Stimulated activated CD4-positive, alpha-beta T cell treated with anti-CD3 and anti-CD28 coated beads, Interleukin-12 subunit alpha, Interleukin-12 subunit beta, amount 100 ng/mL, for 48 hours (primary cell): Measurements from ENCODE around the gene INSYN2B.
"Not testable (repeated sequence)": the region's sequence is repeated elsewhere in the genome, so short reads cannot be mapped to it uniquely, and the experiment has no call there.

Experiments
- DNase-seq, 3 donors: peaks; one replicate each; pipeline ENCODE4 v3.0.0-alpha.2; 2020; ENCODE audit warnings: low read depth in 2 of 3, low spot score in 1 of 3

Gene INSYN2B

DNA sequence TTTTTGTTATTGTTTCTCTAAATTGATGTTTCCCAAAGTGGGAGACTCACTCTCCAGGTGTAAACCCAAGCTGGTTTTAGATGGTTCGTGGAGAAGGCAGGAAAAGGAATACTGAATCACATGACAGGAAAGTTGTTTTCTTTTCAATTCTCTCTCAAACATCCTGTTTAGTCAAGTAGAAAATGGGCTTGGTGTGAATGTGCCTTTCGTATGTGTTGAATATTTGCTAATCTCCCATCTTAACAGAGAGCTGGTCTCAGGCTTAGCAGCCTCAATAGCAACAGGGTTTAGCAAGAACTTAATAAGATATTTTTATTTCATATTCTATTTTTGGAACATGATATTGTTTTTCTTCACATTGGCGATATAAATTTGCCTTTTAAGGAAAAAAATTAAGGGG, 119.7 kb downstream of the INSYN2B start:
- no peak for DNase-seq

DNA sequence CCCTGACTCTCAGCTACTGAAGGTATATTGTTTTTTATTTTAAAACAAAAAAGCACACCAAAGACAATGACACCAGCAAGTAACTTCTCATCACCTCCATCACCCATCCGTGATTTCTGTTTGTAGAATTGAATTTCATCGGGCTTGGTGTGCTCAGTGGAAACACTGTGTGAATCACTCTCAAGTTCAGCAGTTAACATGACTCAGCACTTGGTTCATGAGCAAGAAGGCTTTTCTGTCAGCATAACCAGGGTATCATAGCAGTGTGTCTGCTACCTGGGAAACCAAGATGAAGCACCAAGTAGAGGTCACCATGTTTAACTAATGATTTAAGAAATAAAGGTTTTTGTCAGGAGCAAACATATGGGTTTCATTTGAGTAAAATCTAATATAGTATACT, 123.7 kb downstream of the INSYN2B start:
- no peak for DNase-seq

DNA sequence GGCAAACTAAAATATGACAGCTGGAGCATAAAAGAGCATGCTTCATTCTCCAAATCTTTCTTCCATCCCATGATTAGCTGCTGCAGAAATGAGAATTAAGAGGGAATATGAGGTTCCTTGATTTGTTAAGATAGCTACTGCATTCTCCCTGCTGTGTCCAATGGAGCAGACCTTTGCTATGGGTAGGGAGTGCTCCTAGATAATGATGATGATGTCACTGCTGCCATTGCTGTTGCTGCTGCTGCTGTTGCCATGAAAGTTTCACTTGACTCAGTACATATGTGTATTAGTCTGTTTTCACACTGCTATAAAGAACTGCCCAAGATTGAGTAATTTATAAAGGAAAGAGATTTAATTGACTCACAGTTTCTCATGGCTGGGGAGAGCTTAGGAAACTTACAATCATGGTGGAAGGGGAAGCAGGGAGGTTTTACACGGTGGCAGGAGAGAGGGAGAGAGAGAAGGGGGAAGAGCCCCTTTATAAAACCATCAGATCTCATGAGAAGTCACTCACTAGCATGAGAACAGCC, 128.9 kb downstream of the INSYN2B start:
- DNase-seq = no peak

DNA sequence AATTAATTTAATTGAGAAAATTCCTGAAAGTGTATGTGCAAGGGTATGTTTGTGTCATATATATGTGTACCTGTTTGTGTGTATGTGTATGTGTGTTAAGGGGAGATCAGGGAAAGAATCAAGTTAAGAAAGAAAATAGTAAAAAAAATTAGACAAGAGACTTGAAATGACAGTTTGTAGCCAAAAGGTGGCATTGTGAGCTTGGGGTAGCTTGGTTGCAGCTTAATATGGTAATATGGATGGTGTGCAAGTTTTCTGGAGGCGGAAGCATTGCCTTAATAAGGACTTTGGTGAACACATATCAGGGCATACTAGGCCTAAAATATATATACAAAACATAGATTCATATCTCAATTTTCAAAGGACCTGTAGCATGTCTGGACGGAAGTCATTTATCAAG, 129.9 kb downstream of the INSYN2B start:
- DNase-seq = no peak

DNA sequence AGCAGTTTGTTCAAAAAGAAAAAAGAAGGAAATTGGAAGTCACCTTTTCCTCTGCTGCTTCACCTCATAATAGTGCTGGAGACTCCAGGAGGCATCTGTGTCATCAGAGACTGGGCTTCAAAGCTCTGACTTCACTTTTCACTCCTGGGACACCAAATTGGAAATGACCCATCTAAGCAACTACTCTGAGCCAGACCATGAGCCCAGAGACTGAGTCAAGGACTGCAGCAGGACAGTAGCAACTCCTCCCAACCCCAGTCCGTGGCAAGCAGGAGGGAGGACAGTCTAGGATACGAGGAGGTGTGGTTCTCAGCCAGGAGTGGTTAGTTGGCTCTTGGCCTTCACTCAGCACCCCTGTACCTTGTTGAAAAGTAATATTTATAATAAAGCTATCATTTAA, 131.5 kb downstream of the INSYN2B start:
- DNase-seq = no peak

DNA sequence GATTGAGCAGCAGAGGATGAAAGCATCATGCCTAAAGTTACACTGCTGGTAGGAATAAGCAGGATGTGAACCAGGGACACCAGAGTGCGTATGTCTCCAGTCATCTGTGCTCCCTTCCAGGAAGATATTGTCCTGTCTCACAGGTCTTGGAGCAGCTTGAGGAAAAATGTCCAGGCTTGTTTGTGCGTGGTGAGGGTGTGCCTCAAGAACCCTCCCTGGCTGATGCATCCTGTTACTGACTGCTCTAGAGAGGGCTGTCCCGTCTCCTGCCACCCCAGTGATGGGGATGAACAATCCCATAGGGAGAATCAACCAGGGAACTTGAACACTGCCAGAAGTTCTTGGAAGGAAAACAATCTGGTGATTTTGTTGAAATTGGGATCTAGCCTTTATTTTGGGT, 132.0 kb downstream of the INSYN2B start:
- DNase-seq = no peak

DNA sequence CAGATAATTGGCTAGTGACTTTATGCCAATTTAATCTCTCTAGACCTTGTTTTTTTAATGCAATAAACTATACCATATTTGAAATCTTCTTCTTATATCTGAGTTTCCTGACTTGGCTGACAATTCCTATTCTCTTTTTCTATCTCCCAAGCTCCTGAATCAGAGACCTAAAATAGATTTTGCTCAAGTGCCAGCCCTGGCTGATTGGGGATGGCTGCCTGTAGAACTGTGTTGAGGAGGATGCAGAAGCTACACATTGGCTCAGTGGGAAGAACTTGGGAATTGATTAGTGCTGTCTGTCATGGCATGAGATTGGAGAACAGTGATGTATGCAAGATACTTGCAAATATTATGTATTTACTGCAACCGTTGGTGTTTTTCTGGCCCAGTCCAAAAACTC, 132.8 kb downstream of the INSYN2B start:
- DNase-seq = no peak

DNA sequence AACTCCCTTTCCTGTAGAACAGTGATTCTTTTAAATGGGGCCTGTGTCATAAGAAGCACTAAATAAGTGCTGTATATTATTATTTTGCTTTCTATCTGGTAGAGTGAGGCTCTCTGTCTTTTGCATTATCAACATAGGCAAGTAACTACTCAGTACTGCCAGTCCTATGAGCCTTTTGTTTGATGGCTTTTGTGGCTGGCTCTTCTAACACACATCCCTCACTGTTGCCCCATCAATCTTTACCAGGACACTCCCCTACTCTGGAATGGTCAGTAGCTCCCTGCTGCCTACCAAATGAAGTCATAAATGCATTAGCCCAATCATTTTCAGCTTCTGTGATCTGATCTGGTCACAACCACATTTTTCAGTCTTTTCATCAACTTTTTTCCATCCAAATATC, 137.6 kb downstream of the INSYN2B start:
- DNase-seq = no peak

DNA sequence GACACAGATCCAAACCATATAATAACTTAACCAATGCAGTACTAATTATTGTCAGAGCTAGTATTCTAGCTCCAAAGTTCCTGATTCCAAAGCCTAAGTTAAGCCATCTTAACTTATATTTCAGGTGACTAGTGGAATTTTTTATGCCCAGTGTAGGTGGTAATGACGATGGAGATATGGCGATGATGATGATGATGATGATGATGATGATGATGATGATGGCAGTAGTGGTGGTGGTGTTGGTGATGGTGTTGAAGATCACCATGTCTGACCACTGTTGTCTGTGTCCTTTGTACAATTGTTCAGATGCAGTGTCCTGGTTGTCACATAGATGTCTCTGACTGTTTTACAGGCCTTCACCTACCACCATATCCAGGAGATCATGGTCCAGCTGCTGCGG, 139.9 kb downstream of the INSYN2B start:
- DNase-seq = no peak

DNA sequence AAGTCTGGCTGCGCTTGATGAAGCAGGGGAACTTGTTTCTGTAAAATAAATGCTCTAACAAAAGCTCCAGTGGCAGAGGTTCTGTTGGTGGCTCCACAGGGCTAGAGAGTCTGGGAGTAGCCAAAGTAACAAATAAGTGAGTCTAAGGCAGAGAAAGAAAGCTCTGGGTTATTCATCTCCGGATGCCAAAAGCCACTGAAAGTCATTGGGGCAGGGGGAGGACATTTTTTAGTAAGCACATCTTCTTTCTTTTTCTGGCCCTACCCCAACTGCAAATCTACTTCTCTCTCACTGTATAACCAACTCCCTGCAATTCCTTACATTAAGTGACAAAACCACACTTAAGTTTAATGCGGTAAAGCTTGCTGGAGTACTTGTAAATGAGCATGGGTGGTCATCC, 141.6 kb downstream of the INSYN2B start:
- no peak for DNase-seq

DNA sequence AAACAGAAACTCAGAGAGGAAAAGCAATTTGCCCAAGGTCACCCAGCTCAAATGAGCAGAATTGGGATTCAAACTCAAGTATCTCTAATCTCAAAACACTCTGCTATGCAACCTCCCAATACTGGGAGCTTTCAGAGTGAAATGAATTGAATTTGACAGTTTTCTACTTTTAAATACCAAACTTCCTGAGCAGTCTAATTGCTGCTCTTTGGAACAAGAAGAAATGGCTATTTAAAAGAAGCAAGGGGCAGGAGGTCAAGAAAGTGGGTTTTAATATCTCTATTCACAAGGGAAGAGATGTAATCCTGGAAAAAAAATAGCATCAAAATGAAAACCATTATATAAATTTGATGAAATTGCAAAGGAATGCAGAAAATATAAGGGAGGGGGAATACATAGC, 142.6 kb downstream of the INSYN2B start:
- DNase-seq = no peak

DNA sequence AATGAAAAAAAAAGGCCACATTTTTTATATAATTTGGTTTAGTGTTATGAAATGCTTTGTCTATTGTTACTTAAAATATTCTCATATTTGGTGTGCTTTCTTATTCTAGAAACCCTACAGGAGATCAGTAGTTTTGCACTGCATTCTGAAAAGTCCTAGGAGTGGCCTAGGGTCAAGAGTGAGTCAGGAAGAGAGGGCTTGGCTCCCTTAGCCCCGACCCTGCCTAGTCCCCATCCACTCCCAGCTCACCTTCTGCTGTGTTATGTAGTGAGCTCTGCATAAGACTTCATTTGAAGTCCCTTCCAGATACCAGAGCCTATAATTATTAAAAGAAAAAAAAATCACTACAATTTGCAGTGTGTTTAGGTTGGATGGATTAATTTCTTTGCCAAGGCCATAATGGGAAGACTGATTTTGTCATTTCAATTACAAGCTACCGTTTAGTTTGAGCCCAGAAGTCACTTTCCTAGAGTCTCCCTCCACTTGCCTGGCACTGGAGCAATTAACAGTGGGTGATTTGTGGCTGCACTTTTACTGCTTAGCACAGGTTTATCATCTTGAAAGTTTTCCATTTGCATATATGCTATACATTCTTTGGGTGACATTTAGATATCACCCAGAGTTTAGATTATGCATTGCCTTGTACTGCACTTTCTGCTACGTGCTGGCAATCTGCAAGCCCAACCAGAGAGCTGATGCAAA, 143.3 kb downstream of the INSYN2B start:
- DNase-seq = no peak

DNA sequence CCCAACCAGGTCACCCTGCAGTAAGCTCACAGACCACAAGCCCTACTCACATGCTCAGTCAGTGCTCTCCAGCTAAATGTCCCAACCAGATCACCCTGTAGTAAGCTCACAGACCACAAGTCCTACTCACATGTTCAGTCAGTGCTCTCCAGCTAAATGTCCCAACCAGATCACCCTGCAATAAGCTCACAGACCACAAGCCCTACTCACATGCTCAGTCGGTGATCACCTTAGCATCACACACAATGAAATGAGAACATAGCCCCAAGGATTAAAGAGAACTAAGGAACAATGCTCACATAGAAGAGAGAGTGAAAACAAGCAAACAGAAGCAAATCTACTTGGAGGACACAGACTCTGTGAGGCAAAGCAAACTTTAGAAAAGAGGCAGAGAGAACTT, 145.8 kb downstream of the INSYN2B start:
- DNase-seq = not testable (repeated sequence)

DNA sequence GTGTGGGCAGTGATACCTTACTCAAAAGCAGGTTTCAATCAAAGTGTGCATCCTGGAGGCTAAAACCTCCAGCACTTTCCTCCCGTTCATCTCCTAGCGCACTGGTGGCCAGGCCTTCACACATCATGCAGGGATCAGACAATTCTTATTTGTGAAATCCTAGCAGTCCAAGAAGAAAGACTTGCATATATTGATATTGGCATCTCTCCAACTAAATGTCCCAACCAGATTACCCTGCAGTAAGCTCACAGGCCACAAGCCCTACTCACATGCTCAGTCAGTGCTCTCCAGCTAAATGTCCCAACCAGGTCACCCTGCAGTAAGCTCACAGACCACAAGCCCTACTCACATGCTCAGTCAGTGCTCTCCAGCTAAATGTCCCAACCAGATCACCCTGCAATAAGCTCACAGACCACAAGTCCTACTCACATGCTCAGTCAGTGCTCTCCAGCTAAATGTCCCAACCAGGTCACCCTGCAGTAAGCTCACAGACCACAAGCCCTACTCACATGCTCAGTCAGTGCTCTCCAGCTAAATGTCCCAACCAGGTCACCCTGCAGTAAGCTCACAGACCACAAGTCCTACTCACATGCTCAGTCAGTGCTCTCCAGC, 146.5 kb downstream of the INSYN2B start:
- DNase-seq = not testable (repeated sequence)

DNA sequence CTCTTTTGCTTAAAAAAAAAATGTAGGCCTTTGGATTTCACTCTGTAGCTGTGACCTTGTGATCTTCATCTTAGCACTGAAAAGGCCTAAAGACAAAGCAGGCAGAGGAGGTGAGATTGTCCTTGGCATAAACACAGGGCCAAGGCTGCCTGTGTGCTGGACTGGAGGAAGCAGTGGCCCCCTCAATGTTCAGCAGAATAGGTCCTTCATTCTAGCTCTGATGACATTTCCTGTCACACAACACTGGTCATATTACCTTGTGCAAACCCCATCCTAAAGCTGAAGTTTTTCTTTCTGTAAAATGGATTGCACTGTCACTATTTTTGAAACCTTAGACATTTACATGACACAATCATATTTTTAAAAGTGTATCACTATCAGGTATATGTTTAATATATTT, 147.4 kb downstream of the INSYN2B start:
- no peak for DNase-seq

DNA sequence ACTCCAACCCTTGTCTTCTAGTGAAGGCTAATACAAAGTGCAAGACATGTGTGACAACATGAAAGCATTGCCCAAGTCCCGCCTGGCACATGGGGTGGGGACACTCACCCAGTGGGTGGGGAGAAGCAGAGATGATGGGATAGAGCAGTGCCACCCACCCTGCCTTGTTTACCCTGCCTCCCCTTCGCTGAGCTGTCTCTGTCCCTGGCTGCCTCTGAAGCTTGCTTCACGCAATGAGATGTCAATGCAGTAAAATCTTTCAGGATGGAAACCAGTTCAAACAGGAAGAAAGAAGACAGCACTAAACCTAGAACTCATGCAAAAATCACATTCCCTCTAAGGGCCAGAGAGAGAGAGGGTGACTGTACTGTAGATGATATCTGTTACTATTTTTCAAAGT, 148.0 kb downstream of the INSYN2B start:
- no peak for DNase-seq

DNA sequence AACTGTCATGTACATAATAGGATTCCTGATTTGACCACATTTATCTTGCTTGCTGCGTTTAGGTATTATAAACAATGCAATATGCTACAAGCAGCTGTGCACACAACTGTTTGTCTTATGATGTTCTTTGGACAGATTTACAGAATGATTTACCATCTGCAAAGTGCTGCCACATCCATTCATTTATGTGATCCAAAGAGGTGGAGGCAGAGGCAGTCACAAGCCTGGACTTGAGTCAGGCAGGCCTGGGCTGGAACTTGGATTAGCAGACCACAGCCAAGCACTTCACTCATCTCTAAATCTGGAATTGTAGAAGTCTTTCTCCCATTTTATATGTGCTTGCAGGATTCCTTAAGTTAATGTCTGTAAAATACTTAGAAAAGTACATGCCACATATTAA, 149.0 kb downstream of the INSYN2B start:
- DNase-seq = no peak

DNA sequence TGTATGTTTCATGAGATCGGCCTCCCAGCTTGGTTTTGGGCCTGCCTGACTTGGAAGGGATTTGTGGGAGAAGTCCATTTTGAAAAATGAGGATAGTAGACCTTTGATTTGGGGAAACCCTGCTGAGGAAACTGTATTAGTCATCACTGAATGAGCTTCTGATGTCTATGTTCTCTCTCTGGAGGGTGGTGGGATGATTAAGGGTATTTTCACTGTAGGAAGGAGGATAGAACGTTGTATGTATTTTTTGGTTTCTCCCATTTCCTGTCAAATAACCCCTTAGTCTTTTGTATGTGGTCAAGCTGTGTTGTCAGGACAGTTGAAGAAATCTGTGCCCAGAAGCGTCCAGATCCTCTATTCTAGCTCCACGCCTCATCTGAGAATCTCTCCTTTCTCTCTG, 151.9 kb downstream of the INSYN2B start:
- no peak for DNase-seq

DNA sequence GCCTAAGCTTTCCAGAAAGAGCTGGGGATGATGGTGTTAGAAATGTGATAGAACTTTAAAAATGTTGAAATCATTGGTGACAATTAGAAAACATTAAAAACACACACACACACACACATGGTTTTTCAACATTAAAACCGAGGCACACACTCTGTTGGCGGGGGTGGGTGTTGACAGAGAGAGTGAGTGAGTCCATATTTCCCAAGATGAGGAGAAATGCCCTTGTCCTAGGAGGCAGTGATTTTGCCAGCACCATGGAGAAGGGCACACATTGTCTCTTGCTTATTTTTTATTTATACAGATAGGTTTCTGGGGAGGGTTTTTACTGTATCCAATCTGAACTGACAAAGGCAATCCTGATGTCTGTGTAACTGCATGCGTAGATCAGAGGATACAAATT, 152.5 kb downstream of the INSYN2B start:
- no peak for DNase-seq

DNA sequence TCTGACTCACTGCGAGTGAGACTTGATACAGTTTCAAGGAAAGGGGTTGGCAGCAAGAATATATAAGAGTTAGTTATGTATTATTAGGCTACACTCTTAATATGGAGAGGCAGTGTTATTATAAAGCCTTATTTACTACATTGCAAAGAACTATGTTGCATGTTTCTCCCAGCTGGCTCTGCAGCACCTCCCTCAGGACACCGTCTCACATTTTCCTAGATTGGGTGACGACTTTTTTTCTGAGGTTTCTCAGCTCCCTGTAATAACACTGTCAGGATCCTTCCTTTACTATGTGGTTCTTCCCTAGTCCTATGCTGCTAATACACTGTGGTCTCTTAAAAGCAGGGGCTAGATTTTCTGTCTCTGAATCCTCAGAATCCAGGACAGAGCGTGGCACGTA, 153.7 kb downstream of the INSYN2B start:
- DNase-seq = no peak

DNA sequence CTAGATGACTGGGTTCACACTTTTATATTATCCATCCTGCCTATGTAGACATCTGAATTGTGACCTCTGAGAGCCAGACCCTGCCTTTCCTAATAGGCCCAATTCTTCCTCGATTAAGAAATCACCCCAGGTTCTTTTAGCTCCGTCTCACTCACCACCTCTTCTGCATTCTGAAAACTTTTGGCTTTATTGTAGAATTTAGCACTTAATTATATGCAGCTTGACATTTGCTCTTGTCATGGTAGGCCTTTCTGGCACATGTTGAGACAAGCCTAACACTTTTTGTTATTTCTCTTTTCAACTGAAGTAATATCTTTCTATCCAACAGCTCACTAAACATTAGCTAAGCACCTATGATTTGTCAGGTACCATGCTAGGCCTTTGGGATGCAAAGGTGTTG, 163.3 kb downstream of the INSYN2B start:
- no peak for DNase-seq

DNA sequence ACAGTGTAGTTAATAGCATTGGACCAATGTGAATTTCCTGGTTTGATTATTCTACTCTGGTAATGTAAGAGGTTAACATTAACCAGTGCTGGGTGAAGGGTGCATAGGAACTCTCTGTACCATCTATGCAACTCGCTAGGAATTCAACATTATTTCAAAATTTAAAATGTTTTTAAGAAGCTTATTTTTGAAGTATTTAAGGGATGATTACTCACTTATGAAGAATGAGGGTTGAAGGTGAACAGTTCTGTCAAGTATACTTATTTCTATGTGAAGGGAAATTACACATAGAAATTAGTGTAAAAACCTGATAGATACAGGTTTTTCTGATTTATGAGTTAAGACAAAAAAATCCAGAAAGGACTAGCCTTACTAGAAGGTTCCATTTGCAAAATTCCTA, 165.8 kb downstream of the INSYN2B start:
- no peak for DNase-seq
